ENCODE measurements around the gene CHST9. TPM values are rescaled to one million over a fixed set of nuclear protein-coding genes. Genes with fewer than 3 reads are reported as not detected.

Gene CHST9
- total RNA-seq, 1 experiment from 2014 or later = 3.5 TPM

DNA sequence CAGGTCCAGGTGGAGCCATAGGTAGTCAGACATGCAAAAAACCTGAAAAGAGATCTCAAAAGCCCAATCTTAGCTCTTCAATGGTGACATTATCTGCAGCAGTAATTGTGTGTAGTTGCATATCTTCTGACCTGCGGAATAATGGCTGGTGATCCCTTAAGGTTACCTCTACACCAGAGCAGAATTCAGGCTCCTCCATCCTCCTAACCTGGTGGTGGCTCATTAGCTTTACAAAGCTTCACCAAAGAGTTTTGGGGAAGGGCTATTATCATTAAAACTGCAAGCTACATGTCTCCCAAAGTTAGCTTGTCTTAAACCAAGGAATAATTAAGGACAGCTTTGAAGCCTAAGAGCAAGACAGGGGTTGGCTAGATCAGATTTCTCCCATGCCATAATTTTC is 42.6 kb upstream of the CHST9 start:
- no peak overlapping the region for H2BK20ac ChIP-seq (ENCODE audit: low read depth, low read length, poor library complexity, severe bottlenecking)
- no peak overlapping the region for H4K5ac ChIP-seq (ENCODE audit: insufficient read length, low read depth, low read length)
- no peak overlapping the region for H3T11ph ChIP-seq (ENCODE audit: low read length)
- no peaks in the 10 kb centered on the region for H3K27me3 ChIP-seq (ENCODE audit: insufficient read depth, low read length)
- H3K56ac ChIP-seq (ENCODE audit: insufficient read length, low read depth, low read length) = no peak overlapping the region
- H3K79me1 ChIP-seq (ENCODE audit: insufficient read depth, low read depth, low read length, poor library complexity, severe bottlenecking) = no peaks in the 10 kb centered on the region
- no peak overlapping the region for H2AFZ ChIP-seq (ENCODE audit: low read length)
- no CpG with 5 or more reads among the region's 1 CpG for WGBS (ENCODE audit: extremely low coverage, insufficient read length, low lambda C conversion rate)
- no peak overlapping the region for H2BK15ac ChIP-seq (ENCODE audit: low read depth, low read length)
- H3K4me1 ChIP-seq (ENCODE audit: insufficient read depth, low read length) = peaks cover 10% of the 10 kb centered on the region; the same call in 1 of the 2 replicates
- H3K4me2 ChIP-seq (ENCODE audit: insufficient read depth, insufficient read length, low read length) = no peak overlapping the region
- H4K8ac ChIP-seq (replicated peaks; ENCODE audit: insufficient read length, low read depth, low read length) = no peak overlapping the region
- H2BK12ac ChIP-seq (ENCODE audit: insufficient read length, low read depth, low read length) = no peak overlapping the region
- no peaks in the 10 kb centered on the region for H3K9me3 ChIP-seq (ENCODE audit: control insufficient read depth, low read depth, low read length)
- no peaks in the 10 kb centered on the region for H3K23me2 ChIP-seq (ENCODE audit: insufficient read length, low read depth, low read length, poor library complexity, severe bottlenecking)
- Mint-ChIP-seq H3K4me3 (no peak overlapping the region), H3K27me3 (ENCODE audit: low read depth) (no peaks in the 10 kb centered on the region; the same call in 1 of the 2 replicates), H3K9me3 (no peaks in the 10 kb centered on the region), H3K27ac (peak overlapping the region in 2 of 3 experiments; percentile 50 to 59; a peak in 3 of 7 replicates), H3K4me1 (peaks cover 59 to 62% of the 10 kb centered on the region in 2 experiments), H3K36me3 (ENCODE audit: insufficient read depth in 1 of 3, low read depth in 3 of 3) (no peaks in the 10 kb centered on the region)
- H3K14ac ChIP-seq (ENCODE audit: insufficient read depth, low read length) = no peak overlapping the region
- H2BK5ac ChIP-seq (ENCODE audit: insufficient read length, low read length) = no peak overlapping the region
- no peak overlapping the region for H3K4ac ChIP-seq (ENCODE audit: low read depth, low read length)
- H3K27ac ChIP-seq (ENCODE audit: insufficient read length, low read depth, low read length) = no peak overlapping the region
- H3K23ac ChIP-seq (ENCODE audit: insufficient read length, low read depth, low read length) = no peak overlapping the region
- no peaks in the 10 kb centered on the region for H3K79me2 ChIP-seq (ENCODE audit: insufficient read depth, low read length)
- no peak for TF ChIP-seq CTCF (conservative IDR thresholded peaks at IDR 0.05)
- H3K18ac ChIP-seq (ENCODE audit: insufficient read length, low read depth, low read length) = no peak overlapping the region
- H2BK120ac ChIP-seq (ENCODE audit: low read depth, low read length, poor library complexity, severe bottlenecking) = no peak overlapping the region
- no peak overlapping the region for H4K91ac ChIP-seq (ENCODE audit: insufficient read length, low read depth, low read length)
- no peaks in the 10 kb centered on the region for H4K20me1 ChIP-seq (ENCODE audit: control insufficient read depth, insufficient read depth, insufficient read length)
- H2AK5ac ChIP-seq (ENCODE audit: insufficient read length, low read length) = no peak overlapping the region
- peak; percentile 38 for DNase-seq
- no peak overlapping the region for H3K9ac ChIP-seq (ENCODE audit: extremely low read depth, insufficient read length, low read length)

Measured in H9 (cell line).